OCI-LY7 (cell line): ENCODE data around the gene GPBP1L1. TPM values are rescaled to one million over a fixed set of nuclear protein-coding genes. Genes with fewer than 3 reads are reported as not detected.
"Not testable (repeated sequence)": the region's sequence is repeated elsewhere in the genome, so short reads cannot be mapped to it uniquely, and the experiment has no call there.

ENCODE experiments used
- BruUV-seq: library from RNA; stranded (reverse); fragments of 400-500 nt; replicated peaks from 2 replicates; lab custom pipeline; 2021; lab: Mats Ljungman, UMichigan
- CTCF ChIA-PET: fragments of 300-600 bp; sonication (Branson Sonifier 250); formaldehyde crosslinking; loops from one replicate; lab custom pipeline; 2022; ENCODE audit warnings: antibody characterized with exemption; ENCODE audit not compliant: unreplicated experiment; lab: Charles Lee
- POLR2A ChIA-PET: fragments of 300-600 bp; sonication (Branson Sonifier 250); formaldehyde crosslinking; loops from one replicate; lab custom pipeline; 2022; ENCODE audit warnings: antibody characterized with exemption; lab: Charles Lee
- DNase-seq: peaks from one replicate; pipeline ENCODE4 v3.0.0-alpha.2; 2015; ENCODE audit warnings: low spot score
- H2AFZ ChIP-seq: fragments of 200-600 bp; sonication (generic), shearing (Covaris generic); 2 replicates; pipeline ENCODE4 v1.6.1; 2014; ENCODE audit warnings: mild to moderate bottlenecking, antibody characterized with exemption, low read length, moderate library complexity
- H3K27ac ChIP-seq: fragments of 200-600 bp; sonication (generic); 2 replicates; pipeline ENCODE4 v1.5.1; 2014; ENCODE audit warnings: mixed run types, low read depth, mild to moderate bottlenecking, moderate library complexity, low read length, inconsistent platforms; ENCODE audit not compliant: poor library complexity, severe bottlenecking
- H3K36me3 ChIP-seq: fragments of 200-600 bp; sonication (generic); 2 replicates; pipeline ENCODE4 v1.6.1; 2014; ENCODE audit warnings: mild to moderate bottlenecking, antibody characterized with exemption, low read length, moderate library complexity, mixed read lengths; ENCODE audit not compliant: insufficient read depth
- H3K4me1 ChIP-seq: fragments of 200-600 bp; sonication (generic); 2 replicates; pipeline ENCODE4 v1.5.1; 2014; ENCODE audit warnings: mild to moderate bottlenecking, low read length; ENCODE audit not compliant: insufficient read depth, poor library complexity, severe bottlenecking
- H3K4me2 ChIP-seq: fragments of 200-600 bp; sonication (generic); 2 replicates; pipeline ENCODE4 v1.6.1; 2014; ENCODE audit warnings: mild to moderate bottlenecking, low read length
- H3K4me3 ChIP-seq: fragments of 200-600 bp; sonication (generic); 2 replicates; pipeline ENCODE4 v1.5.1; 2014; ENCODE audit warnings: mild to moderate bottlenecking, low read depth, low read length; ENCODE audit not compliant: poor library complexity, severe bottlenecking
- H3K79me2 ChIP-seq: fragments of 200-600 bp; sonication (generic); 2 replicates; pipeline ENCODE4 v1.6.1; 2016; ENCODE audit warnings: low read depth, mild to moderate bottlenecking, low read length, moderate library complexity, mixed read lengths; ENCODE audit not compliant: insufficient read depth
- H3K9me2 ChIP-seq: fragments of 200-600 bp; sonication (generic); 2 replicates; pipeline ENCODE4 v1.6.1; 2016; ENCODE audit warnings: mild to moderate bottlenecking, low read length, mixed read lengths; ENCODE audit not compliant: insufficient read depth
- H3K9me3 ChIP-seq: fragments of 200-600 bp; sonication (generic); 2 replicates; pipeline ENCODE4 v1.6.1; 2014; ENCODE audit warnings: mild to moderate bottlenecking, mixed run types, low read length, mixed read lengths
- H4K20me1 ChIP-seq: fragments of 200-600 bp; sonication (generic); 2 replicates; pipeline ENCODE4 v1.6.1; 2014; ENCODE audit warnings: mild to moderate bottlenecking, antibody characterized with exemption, low read length, moderate library complexity, mixed read lengths; ENCODE audit not compliant: insufficient read depth
- CTCF ChIP-seq: fragments of 200-600 bp; sonication (generic); conservative IDR thresholded peaks from 2 replicates; pipeline ENCODE4 v1.5.1; 2014; ENCODE audit warnings: mild to moderate bottlenecking, antibody characterized with exemption, low read length, moderate library complexity, mixed read lengths
- EZH2phosphoT487 ChIP-seq: fragments of 200-600 bp; sonication (generic); IDR thresholded peaks from 2 replicates; pipeline ENCODE4 v1.6.1; 2018; ENCODE audit warnings: low read depth, borderline replicate concordance, mild to moderate bottlenecking, mixed run types, antibody characterized with exemption, low read length, moderate library complexity, mixed read lengths
- intact Hi-C: fragments of 100-400 bp; cut with micrococcal nuclease; formaldehyde crosslinking; loops from one replicate; pipeline ENCODE4 v1.10.0; 2022; ENCODE audit not compliant: unreplicated experiment
- total RNA-seq, 2 experiments: library from RNA; depleted of rRNA in 1 of 2; stranded (reverse); fragments of >200 nt in 1 of 2; shearing (Covaris generic) in 1 of 2; gene quantifications; 2 replicates each; pipeline ENCODE4 v1.2.3, GENCODE V29; 2014 to 2022

Gene GPBP1L1
- total RNA-seq, 2 experiments from 2014 or later, result 89.7 to 130 TPM

GRCh38 chr1:45677751-45678245 lies 8.5 kb downstream of the GPBP1L1 start:
- no peak for TF ChIP-seq EZH2phosphoT487
- BruUV-seq, result no TSS peak
- Histone ChIP-seq H3K9me3 (no peaks in the 10 kb centered on the region), H3K36me3 (peaks cover 65% of the 10 kb centered on the region), H2AFZ (no peak overlapping the region), H3K4me1 (peaks cover 40% of the 10 kb centered on the region), H3K4me3 (no peak overlapping the region), H4K20me1 (peaks cover 33% of the 10 kb centered on the region), H3K4me2 (no peak overlapping the region), H3K79me2 (peaks cover 99% of the 10 kb centered on the region), H3K9me2 (no peaks in the 10 kb centered on the region), H3K27ac (no peak overlapping the region)
- intact Hi-C loops, result no loop called here
- ChIA-PET CTCF (no interaction called here), POLR2A (interaction anchor here (0.6 to 1.5 kb wide), 4 partner anchors 14 to 631 kb away, joined by 3 to 8 read pairs (median 3); no protein-coding TSS in a partner anchor)
- DNase-seq, result no peak

DNA sequence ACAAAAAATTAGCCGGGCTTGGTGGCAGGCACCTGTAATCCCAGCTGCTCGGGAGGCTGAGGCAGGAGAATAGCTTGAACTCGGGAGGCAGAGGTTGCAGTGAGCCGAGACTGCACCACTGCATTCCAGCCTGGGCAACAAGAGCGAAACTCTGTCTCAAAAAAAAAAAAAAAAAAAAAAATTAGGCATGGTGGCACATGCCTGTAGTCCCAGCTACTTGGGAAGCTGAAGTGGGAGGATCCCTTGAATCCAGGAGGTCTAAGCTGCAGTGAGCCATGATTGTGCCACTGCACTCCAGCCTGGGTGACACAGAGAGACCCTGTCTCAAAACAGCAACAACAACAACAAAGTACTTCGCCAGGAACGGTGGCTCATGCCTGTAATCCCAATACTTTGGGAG lies 9.8 kb downstream of the GPBP1L1 start:
- H3K4me2 ChIP-seq, H3K27ac ChIP-seq, CTCF ChIA-PET, H3K9me3 ChIP-seq, BruUV-seq, H2AFZ ChIP-seq, DNase-seq, H3K9me2 ChIP-seq, H3K4me3 ChIP-seq, intact Hi-C loops: not testable (repeated sequence)
- POLR2A ChIA-PET, result interaction anchor here (1.5 to 3.3 kb wide), 2 partner anchors 9 to 12 kb away, joined by 3 to 14 read pairs; partner anchors contain the start of gene GPBP1L1
- Histone ChIP-seq H3K4me1 (peaks cover 28% of the 10 kb centered on the region), H3K79me2 (peaks cover 99% of the 10 kb centered on the region), H4K20me1 (peaks cover 21% of the 10 kb centered on the region), H3K36me3 (peaks cover 66% of the 10 kb centered on the region)

DNA sequence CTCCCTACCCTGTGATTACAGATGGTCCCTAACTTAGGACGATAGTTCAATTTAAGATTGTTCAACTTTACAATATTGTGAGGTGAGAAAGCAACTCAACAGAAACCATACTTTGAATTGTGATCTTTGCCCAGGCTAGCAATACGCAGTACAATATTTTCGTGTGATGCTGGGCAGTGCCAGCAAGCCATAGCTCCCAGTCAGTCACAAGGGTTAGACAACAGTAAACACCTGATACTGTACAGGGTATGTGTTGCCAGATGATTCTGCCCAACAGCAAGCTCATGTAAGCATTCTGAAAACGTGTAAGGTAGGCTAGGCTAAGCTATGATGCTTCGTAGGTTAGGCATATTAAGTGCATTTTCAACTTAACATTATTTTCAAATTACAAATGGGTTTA lies 11.9 kb downstream of the GPBP1L1 start:
- Histone ChIP-seq H3K9me3 (no peaks in the 10 kb centered on the region), H2AFZ (no peak overlapping the region), H3K4me1 (peaks cover 12% of the 10 kb centered on the region), H3K4me2 (no peak overlapping the region), H3K4me3 (no peak overlapping the region), H4K20me1 (peaks cover 11% of the 10 kb centered on the region), H3K36me3 (peaks cover 64% of the 10 kb centered on the region), H3K79me2 (peaks cover 99% of the 10 kb centered on the region), H3K9me2 (no peaks in the 10 kb centered on the region), H3K27ac (no peak overlapping the region)
- DNase-seq, result no peak
- TF ChIP-seq EZH2phosphoT487 (no peak), CTCF (no peak)
- intact Hi-C loops, result no loop called here
- CTCF ChIA-PET, result no interaction called here
- POLR2A ChIA-PET, result interaction anchor here (0.5 to 3.3 kb wide), 4 partner anchors 11 to 929 kb away, joined by 3 to 14 read pairs (median 3); partner anchors contain the start of gene GPBP1L1
- BruUV-seq, result no TSS peak
